HG03108 (cell line): ENCODE measurements around the gene FXYD2.

Experiments used
- ATAC-seq: cut with Tn5 transposase; IDR thresholded peaks from one replicate; pipeline ENCODE4 v1.9.1; 2021; ENCODE audit warnings: moderate library complexity; ENCODE audit not compliant: unreplicated experiment

The FXYD2 gene

DNA sequence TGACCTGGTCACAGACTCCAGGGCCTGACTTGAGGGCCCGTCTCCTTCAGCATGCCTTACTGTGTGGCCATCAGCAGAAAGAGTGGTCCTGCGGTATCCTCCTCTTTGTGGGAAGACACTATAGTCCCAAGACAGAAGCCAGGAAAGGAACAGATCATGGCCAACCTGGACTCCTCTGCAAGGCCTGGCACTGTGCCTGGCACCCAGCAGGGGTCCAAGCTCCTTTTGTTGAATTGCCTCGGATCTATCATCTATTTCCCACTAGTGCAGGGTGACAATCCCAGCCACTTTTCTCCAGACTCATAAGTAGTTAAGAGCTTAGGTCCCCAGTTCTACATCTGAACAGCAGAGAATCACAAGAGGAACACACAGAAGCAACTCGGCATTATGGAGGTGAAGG, 54.5 kb downstream of the FXYD2 start:
- ATAC-seq = no peak
